IMR-90 (cell line): ENCODE measurements around the gene TRIO. TPM values are rescaled to one million over a fixed set of nuclear protein-coding genes. Genes with fewer than 3 reads are reported as not detected.

Source experiments
- ATAC-seq: fragments of 200-7000 bp; cut with Tn5 transposase; 2 replicates; pipeline ENCODE4 v1.9.1; 2020; ENCODE audit warnings: low read depth, mild to moderate bottlenecking, moderate library complexity
- BruUV-seq: library from RNA; stranded (reverse); fragments of 400-500 nt; replicated peaks from 2 replicates; lab custom pipeline; 2021; lab: Mats Ljungman, UMichigan
- CTCF ChIA-PET: fragments of 300-600 bp; formaldehyde crosslinking; extraction: SDS; loops from one replicate; lab custom pipeline; 2021; ENCODE audit warnings: antibody characterized with exemption; lab: Yijun Ruan, JAX
- POLR2A ChIA-PET: fragments of 300-600 bp; sonication (Branson Sonifier 250); formaldehyde crosslinking; loops from one replicate; lab custom pipeline; 2022; ENCODE audit warnings: antibody characterized with exemption; ENCODE audit not compliant: unreplicated experiment; lab: Charles Lee
- DNase-seq: peaks from one replicate; pipeline ENCODE4 v3.0.0; 2013
- H2AFZ ChIP-seq: replicated peaks from 2 replicates; pipeline ENCODE3; 2013; ENCODE audit warnings: low read length, mild to moderate bottlenecking; ENCODE audit not compliant: poor library complexity
- H2AK5ac ChIP-seq: 2 replicates; pipeline ENCODE4 v1.6.1; 2013; ENCODE audit warnings: low read depth, low read length, inconsistent platforms
- H2AK9ac ChIP-seq: replicated peaks from 2 replicates; pipeline ENCODE3; 2013; ENCODE audit warnings: mild to moderate bottlenecking, low read depth, low read length, moderate library complexity; ENCODE audit not compliant: poor library complexity
- H2BK120ac ChIP-seq: 2 replicates; pipeline ENCODE4 v1.6.1; 2013; ENCODE audit warnings: low read depth, low read length, inconsistent platforms
- H2BK15ac ChIP-seq: 3 replicates; pipeline ENCODE4 v1.6.1; 2013; ENCODE audit warnings: low read depth, low read length, inconsistent platforms
- H2BK20ac ChIP-seq: 2 replicates; pipeline ENCODE4 v1.6.1; 2013; ENCODE audit warnings: low read depth, mild to moderate bottlenecking, inconsistent platforms, low read length, moderate library complexity
- H2BK5ac ChIP-seq: 2 replicates; pipeline ENCODE4 v1.6.1; 2013; ENCODE audit warnings: mild to moderate bottlenecking, low read depth, low read length, inconsistent platforms; ENCODE audit not compliant: poor library complexity, severe bottlenecking
- H3K14ac ChIP-seq: replicated peaks from 2 replicates; pipeline ENCODE4 v1.6.1; 2013; ENCODE audit warnings: low read depth, low read length, inconsistent platforms
- H3K18ac ChIP-seq: 2 replicates; pipeline ENCODE4 v1.6.1; 2013; ENCODE audit warnings: low read depth, low read length, control low read depth
- H3K23ac ChIP-seq: 2 replicates; pipeline ENCODE4 v1.6.1; 2013; ENCODE audit warnings: low read depth, low read length, inconsistent platforms
- H3K27ac ChIP-seq: 2 replicates; pipeline ENCODE4 v1.5.1; 2013; ENCODE audit warnings: mild to moderate bottlenecking, control low read depth, low read length; ENCODE audit not compliant: insufficient read depth
- H3K27me3 ChIP-seq: 2 replicates; pipeline ENCODE4 v1.6.1; 2013; ENCODE audit warnings: low read length; ENCODE audit not compliant: control insufficient read depth, insufficient read depth
- H3K36me3 ChIP-seq: 2 replicates; pipeline ENCODE4 v1.6.1; 2013; ENCODE audit warnings: low read length, mixed read lengths; ENCODE audit not compliant: control insufficient read depth, insufficient read depth
- H3K4ac ChIP-seq: 2 replicates; pipeline ENCODE4 v1.6.1; 2013; ENCODE audit warnings: low read depth, low read length, inconsistent platforms
- H3K4me1 ChIP-seq: 2 replicates; pipeline ENCODE4 v1.6.1; 2013; ENCODE audit warnings: low read length, mixed read lengths; ENCODE audit not compliant: control insufficient read depth, insufficient read depth
- H3K4me2 ChIP-seq: 2 replicates; pipeline ENCODE4 v1.6.1; 2013; ENCODE audit warnings: low read depth, mild to moderate bottlenecking, control low read depth, low read length, moderate library complexity
- H3K4me3 ChIP-seq: 2 replicates; pipeline ENCODE4 v1.5.1; 2013; ENCODE audit warnings: low read depth, mild to moderate bottlenecking, control low read depth, low read length, moderate library complexity; ENCODE audit not compliant: insufficient read depth
- H3K56ac ChIP-seq: 2 replicates; pipeline ENCODE4 v1.6.1; 2013; ENCODE audit warnings: low read length, inconsistent platforms; ENCODE audit not compliant: insufficient read depth; ENCODE audit errors: extremely low read depth
- H3K79me1 ChIP-seq, 2 experiments: 2 replicates each; pipeline ENCODE4 v1.6.1; 2013; ENCODE audit warnings: low read length in 2 of 2, inconsistent platforms in 1 of 2, low read depth in 1 of 2
- H3K9ac ChIP-seq: 2 replicates; pipeline ENCODE4 v1.6.1; 2013; ENCODE audit warnings: low read depth, low read length, control low read depth
- H3K9me1 ChIP-seq: 2 replicates; pipeline ENCODE4 v1.6.1; 2013; ENCODE audit warnings: low read length, inconsistent platforms; ENCODE audit not compliant: insufficient read depth
- H3K9me3 ChIP-seq: 2 replicates; pipeline ENCODE4 v1.6.1; 2013; ENCODE audit warnings: low read length; ENCODE audit not compliant: control insufficient read depth, insufficient read depth
- H4K20me1 ChIP-seq: 2 replicates; pipeline ENCODE4 v1.6.1; 2013; ENCODE audit warnings: low read length, inconsistent platforms; ENCODE audit not compliant: insufficient read depth
- H4K5ac ChIP-seq: 2 replicates; pipeline ENCODE4 v1.6.1; 2013; ENCODE audit warnings: mild to moderate bottlenecking, low read depth, low read length, control low read depth
- H4K8ac ChIP-seq, 2 experiments: 2 replicates each; pipeline ENCODE4 v1.6.1; 2013; ENCODE audit warnings: low read depth in 2 of 2, low read length in 2 of 2, control low read depth in 1 of 2, inconsistent platforms in 1 of 2
- H4K91ac ChIP-seq: 2 replicates; pipeline ENCODE4 v1.6.1; 2013; ENCODE audit warnings: low read depth, low read length, inconsistent platforms; ENCODE audit not compliant: insufficient read depth
- CHD1 ChIP-seq: IDR thresholded peaks from 2 replicates; pipeline ENCODE4 v1.6.1; 2012; ENCODE audit warnings: low read depth, low read length, improper control_type of control experiment
- MAZ ChIP-seq: IDR thresholded peaks from 2 replicates; pipeline ENCODE4 v1.6.1; 2012; ENCODE audit warnings: low read depth, mild to moderate bottlenecking, low read length, improper control_type of control experiment, moderate library complexity, borderline replicate concordance
- POLR2A ChIP-seq: IDR thresholded peaks from 2 replicates; pipeline ENCODE4 v1.6.1; 2012; ENCODE audit warnings: mild to moderate bottlenecking, low read depth, low read length
- WGBS, 2 experiments: methylation state at CpG; one replicate each; pipeline versions ENCODE4 v1.1.5 to v1.1.7; 2013; ENCODE audit warnings: missing lambda C conversion rate in 2 of 2; ENCODE audit not compliant: insufficient read length in 1 of 2; ENCODE audit errors: extremely low coverage in 2 of 2; 5-methylcytosine and 5-hydroxymethylcytosine counted together
- dilution Hi-C: fragments of 300-500 bp; cut with HindIII; formaldehyde crosslinking; loops from one replicate; pipeline ENCODE4 v1.14.3; 2018; ENCODE audit warnings: low sequenced_read_pairs; ENCODE audit not compliant: unreplicated experiment
- in situ Hi-C: fragments of 300-500 bp; cut with MboI; formaldehyde crosslinking; loops from 3 replicates; pipeline ENCODE4 v1.14.3; 2019; ENCODE audit warnings: low sequenced_read_pairs, inconsistent platforms, mixed read lengths
- intact Hi-C: fragments of 100-400 bp; cut with micrococcal nuclease; formaldehyde crosslinking; loops from 2 replicates; pipeline ENCODE4 v1.10.0; 2022
- polyA plus RNA-seq, 3 experiments: library from polyadenylated mRNA; depleted of rRNA; stranded (reverse); fragments of >200 nt; gene quantifications; 2 replicates each; pipeline ENCODE4 v1.2.3, GENCODE V29; 2012; ENCODE audit warnings: low replicate concordance in 1 of 3
- total RNA-seq: library from RNA; depleted of rRNA; stranded (reverse); fragments of >200 nt; gene quantifications from 2 replicates; pipeline ENCODE4 v1.2.3, GENCODE V29; 2012

Gene TRIO
- total and polyA plus RNA-seq, 2 of the 4 experiments (the other 2 are of a cell fraction): 206 to 522 TPM

GRCh38 chr5:14429101-14430050 lies 286.2 kb downstream of the TRIO start (continued):
- no peak for TF ChIP-seq MAZ

- CTCF ChIA-PET: no interaction called here
- in situ Hi-C loops (no loop called here), dilution Hi-C loops (no loop called here), intact Hi-C loops (no loop called here)
- Histone ChIP-seq H3K4me3 (no peak overlapping the region), H3K4me2 (no peak overlapping the region), H2BK15ac (no peak overlapping the region), H3K14ac (no peak overlapping the region), H2BK5ac (no peak overlapping the region), H3K36me3 (peaks cover 53% of the 10 kb centered on the region), H3K23ac (no peak overlapping the region), H4K5ac (no peak overlapping the region), H3K4me1 (peaks cover 49% of the 10 kb centered on the region), H3K56ac (no peak overlapping the region), H2BK20ac (no peak overlapping the region), H3K18ac (no peak overlapping the region), H3K27ac (no peak overlapping the region), H3K4ac (no peak overlapping the region), H3K9me1 (peaks cover 32% of the 10 kb centered on the region), H4K8ac (no peak overlapping the region), H2BK120ac (no peak overlapping the region), H4K91ac (no peak overlapping the region), H4K20me1 (peaks cover 92% of the 10 kb centered on the region), H2AFZ (no peak overlapping the region), H3K79me1 (peaks cover 35 to 89% of the 10 kb centered on the region in 2 experiments), H2AK9ac (no peak overlapping the region), H2AK5ac (no peak overlapping the region), H3K9ac (no peak overlapping the region), H3K27me3 (no peaks in the 10 kb centered on the region), H3K9me3 (no peaks in the 10 kb centered on the region)
- no CpG with 5 or more reads among the region's 1 CpG for WGBS, 2 experiments
- ATAC-seq (no peak), DNase-seq (no peak)
- BruUV-seq: no TSS peak
- POLR2A ChIA-PET: no interaction called here
- TF ChIP-seq POLR2A: no peak
- no peak for TF ChIP-seq CHD1
Measured at GRCh38 chr5:14431534-14431933, 288.4 kb downstream of the TRIO start.
